Aorta (tissue), 5 donors: ENCODE data around the gene NCAPG. TPM values are rescaled to one million over a fixed set of nuclear protein-coding genes. Genes with fewer than 3 reads are reported as not detected.

ENCODE experiments used
- ATAC-seq: fragments of 200-7000 bp; cut with Tn5 transposase; one replicate; pipeline ENCODE4 v1.9.1; 2022; ENCODE audit warnings: moderate library complexity; ENCODE audit not compliant: low FRiP score
- DNase-seq, 2 donors: peaks; one replicate each; pipeline ENCODE4 v3.0.0-alpha.2; 2020
- H3K27ac ChIP-seq, 2 donors: one replicate each; pipeline ENCODE4 v1.5.1; 2013; ENCODE audit warnings: low read length in 2 of 2, mild to moderate bottlenecking in 2 of 2, moderate library complexity in 2 of 2, control low read depth in 1 of 2, inconsistent platforms in 1 of 2, low read depth in 1 of 2
- H3K27me3 ChIP-seq, 2 donors: one replicate each; pipeline ENCODE4 v1.6.1; 2013; ENCODE audit warnings: control low read depth in 1 of 2, low read length in 1 of 2, mild to moderate bottlenecking in 1 of 2, moderate library complexity in 1 of 2; ENCODE audit not compliant: insufficient read depth in 2 of 2, control insufficient read depth in 1 of 2
- H3K36me3 ChIP-seq, 2 donors: one replicate each; pipeline ENCODE4 v1.6.1; 2013; ENCODE audit warnings: control low read depth in 1 of 2, low read length in 1 of 2, mild to moderate bottlenecking in 1 of 2; ENCODE audit not compliant: insufficient read depth in 2 of 2, control insufficient read depth in 1 of 2
- H3K4me1 ChIP-seq, 2 donors: one replicate each; pipeline ENCODE4 v1.6.1; 2013; ENCODE audit warnings: low read length in 2 of 2, control low read depth in 1 of 2, mild to moderate bottlenecking in 1 of 2, moderate library complexity in 1 of 2; ENCODE audit not compliant: insufficient read depth in 2 of 2, control insufficient read depth in 1 of 2
- H3K4me3 ChIP-seq, 2 donors: one replicate each; pipeline ENCODE4 v1.5.1; 2013; ENCODE audit warnings: low read length in 2 of 2, control low read depth in 1 of 2, mild to moderate bottlenecking in 1 of 2
- H3K9me3 ChIP-seq: one replicate; pipeline ENCODE4 v1.6.1; 2013; ENCODE audit warnings: mild to moderate bottlenecking, low read length; ENCODE audit not compliant: control insufficient read depth
- WGBS, 2 donors: extraction: QIAGEN DNeasy Blood & Tissue Kit; methylation state at CpG; one replicate each; pipeline ENCODE4 v1.1.7; 2013; 5-methylcytosine and 5-hydroxymethylcytosine counted together
- intact Hi-C, 2 donors: fragments of 100-400 bp; cut with DNase I; formaldehyde crosslinking; loops; one replicate each; pipeline versions ENCODE4 v1.14.2 to v1.15.0; 2022
- polyA plus RNA-seq, 2 donors: library from polyadenylated mRNA; stranded (reverse); fragments of 200-250 nt; gene quantifications; one replicate each; pipeline ENCODE4 v1.2.3, GENCODE V29; 2013
- total RNA-seq, 2 donors: library from RNA; stranded (reverse); fragmentation: NEBNext Ultra II Directional; extraction: Animal tissue kit (Norgen Biotek cat#: 25700); gene quantifications; one replicate each; pipeline ENCODE4 v1.2.1, GENCODE V29; 2021
- donor health status: healthy with polysubstance abuse.
- donor health status: Bipolar disorder and iron deficiency.
- donor health status: DM: no; HTN: no; CAD: no.
- donor health status: DM: no; HTN: no; CAD: no.
- donor health status: DM: yes; HTN: yes; CAD: no.

Gene NCAPG
- total and polyA plus RNA-seq, 4 donors, result 0.78 to 1.8 TPM; not detected in 2

- no peak for ATAC-seq
- H3K4me1 ChIP-seq, result no peaks in the 10 kb centered on the region
Observed at GRCh38 chr4:17786567-17786966, 24.2 kb upstream of the NCAPG start.

GRCh38 chr4:17787315-17787714 lies 23.5 kb upstream of the NCAPG start:
- no peak overlapping the region for H3K4me3 ChIP-seq
- no peak overlapping the region for H3K27ac ChIP-seq
- DNase-seq (no peak), ATAC-seq (no peak)
- 81 to 90% methylated on average over 5 of the region's 5 CpGs for WGBS, 2 donors
- no peaks in the 10 kb centered on the region for H3K36me3 ChIP-seq
- H3K27me3 ChIP-seq, result no peaks in the 10 kb centered on the region
- intact Hi-C loops, result no loop called here
- H3K4me1 ChIP-seq, result no peaks in the 10 kb centered on the region
- H3K9me3 ChIP-seq, result no peaks in the 10 kb centered on the region

More at GRCh38 chr4:17786567-17786966, 24.2 kb upstream of the NCAPG start:
- H3K4me3 ChIP-seq, result no peak overlapping the region
- no peaks in the 10 kb centered on the region for H3K9me3 ChIP-seq
- intact Hi-C loops, result no loop called here
- WGBS, 2 donors, result 68 to 69% methylated on average over 5 of the region's 5 CpGs
- H3K27me3 ChIP-seq, result no peaks in the 10 kb centered on the region
- no peak overlapping the region for H3K27ac ChIP-seq
- no peaks in the 10 kb centered on the region for H3K36me3 ChIP-seq
- DNase-seq, result no peak

GRCh38 chr4:17788956-17789355 lies 21.8 kb upstream of the NCAPG start:
- H3K9me3 ChIP-seq, result no peaks in the 10 kb centered on the region
- no peak for ATAC-seq
- no peak for DNase-seq
- H3K4me3 ChIP-seq, result no peak overlapping the region
- intact Hi-C loops, result no loop called here
- no peak overlapping the region for H3K27ac ChIP-seq
- H3K27me3 ChIP-seq, result no peaks in the 10 kb centered on the region
- H3K36me3 ChIP-seq, result no peaks in the 10 kb centered on the region
- no peaks in the 10 kb centered on the region for H3K4me1 ChIP-seq

- Histone ChIP-seq H3K9me3 (no peaks in the 10 kb centered on the region), H3K27ac (no peak overlapping the region), H3K36me3 (no peaks in the 10 kb centered on the region), H3K4me1 (no peaks in the 10 kb centered on the region), H3K27me3 (no peaks in the 10 kb centered on the region), H3K4me3 (no peak overlapping the region)
- DNase-seq (no peak), ATAC-seq (no peak)
- intact Hi-C loops, result no loop called here
- 72 to 76% methylated on average over 1 of the region's 1 CpG for WGBS, 2 donors
Observed at GRCh38 chr4:17794730-17795129, 16.0 kb upstream of the NCAPG start.

- intact Hi-C loops, result no loop called here
- no peaks in the 10 kb centered on the region for H3K4me1 ChIP-seq
- H3K9me3 ChIP-seq, result no peaks in the 10 kb centered on the region
- no peak overlapping the region for H3K27ac ChIP-seq
- ATAC-seq (no peak), DNase-seq (no peak)
- no peaks in the 10 kb centered on the region for H3K27me3 ChIP-seq
- no peaks in the 10 kb centered on the region for H3K36me3 ChIP-seq
- 88 to 98% methylated on average over 1 of the region's 1 CpG for WGBS, 2 donors
- no peak overlapping the region for H3K4me3 ChIP-seq
Observed at GRCh38 chr4:17797808-17798207, 13.0 kb upstream of the NCAPG start.

- no peak overlapping the region for H3K4me3 ChIP-seq
- H3K27ac ChIP-seq, result no peak overlapping the region
- no peaks in the 10 kb centered on the region for H3K27me3 ChIP-seq
- H3K36me3 ChIP-seq, result peaks cover 5 to 10% of the 10 kb centered on the region in 2 donors
- no peaks in the 10 kb centered on the region for H3K4me1 ChIP-seq
- WGBS, 2 donors, result 84 to 86% methylated on average over 3 of the region's 3 CpGs
- H3K9me3 ChIP-seq, result no peaks in the 10 kb centered on the region
- intact Hi-C loops, result no loop called here
- ATAC-seq (no peak), DNase-seq (no peak)
Observed at GRCh38 chr4:17805580-17806155, 5.1 kb upstream of the NCAPG start.

- DNase-seq, result no peak
- ATAC-seq, result no peak
- 17 to 19% methylated on average over 6 of the region's 6 CpGs for WGBS, 2 donors
- no peaks in the 10 kb centered on the region for H3K27me3 ChIP-seq
- H3K4me3 ChIP-seq, result no peak overlapping the region
- intact Hi-C loops, result no loop called here
- H3K27ac ChIP-seq, result no peak overlapping the region
- H3K36me3 ChIP-seq, result peaks cover 5 to 10% of the 10 kb centered on the region in 2 donors
- H3K4me1 ChIP-seq, result no peaks in the 10 kb centered on the region
- H3K9me3 ChIP-seq, result no peaks in the 10 kb centered on the region
Observed at GRCh38 chr4:17807446-17807845, 3.3 kb upstream of the NCAPG start.

- no peak for ATAC-seq
- no peak overlapping the region for H3K27ac ChIP-seq
- H3K27me3 ChIP-seq, result no peaks in the 10 kb centered on the region
- DNase-seq, result no peak
- WGBS, 2 donors, result 4 to 5% methylated on average over 7 of the region's 7 CpGs
- H3K4me3 ChIP-seq, result peak overlapping the region; percentile 69 to 75
- H3K4me1 ChIP-seq, result no peaks in the 10 kb centered on the region
- intact Hi-C loops, result loop anchor here (1.0 to 5.0 kb wide), 5 partner anchors 195 to 262 kb away; partner anchors contain the start of genes LAP3 (in 1 of the 2), LCORL (in 1 of the 2) and MED28 (in 1 of the 2)
- H3K9me3 ChIP-seq, result no peaks in the 10 kb centered on the region
- peaks cover 0 to 2% of the 10 kb centered on the region in 2 donors for H3K36me3 ChIP-seq
Observed at GRCh38 chr4:17809667-17810066, 1.1 kb upstream of the NCAPG start.

GRCh38 chr4:17811078-17811603 lies 362 bp downstream of the NCAPG start:
- intact Hi-C loops, result loop anchor here (2.0 to 5.0 kb wide), 4 partner anchors 210 to 264 kb away; partner anchors contain the start of genes LAP3 (in 1 of the 2) and LCORL (in 1 of the 2)
- Histone ChIP-seq H3K4me3 (peak overlapping the region in 1 of 2 donors; percentile 18), H3K9me3 (no peaks in the 10 kb centered on the region), H3K4me1 (no peaks in the 10 kb centered on the region), H3K36me3 (no peaks in the 10 kb centered on the region), H3K27me3 (no peaks in the 10 kb centered on the region), H3K27ac (no peak overlapping the region)
- ATAC-seq (peak; percentile 27), DNase-seq (peak in 1 of 2 donors; percentile 46)
- WGBS, 2 donors, result 1% methylated on average over 48 of the region's 48 CpGs
